Neural progenitor cell (in vitro differentiated cells): Measurements from ENCODE around the gene NCOA1.

Experiments
- EZH2 ChIP-seq: fragments of 200-600 bp; sonication (generic); IDR thresholded peaks from 2 replicates; pipeline ENCODE4 v1.6.1; 2017; ENCODE audit warnings: antibody characterized with exemption, mild to moderate bottlenecking, moderate library complexity
- TF ChIP-seq, protein P1 (sequence below): fragments of 200-600 bp; sonication (generic); IDR thresholded peaks from 2 replicates; pipeline ENCODE4 v1.5.1; 2017; ENCODE audit warnings: antibody characterized with exemption, mild to moderate bottlenecking

DNA sequence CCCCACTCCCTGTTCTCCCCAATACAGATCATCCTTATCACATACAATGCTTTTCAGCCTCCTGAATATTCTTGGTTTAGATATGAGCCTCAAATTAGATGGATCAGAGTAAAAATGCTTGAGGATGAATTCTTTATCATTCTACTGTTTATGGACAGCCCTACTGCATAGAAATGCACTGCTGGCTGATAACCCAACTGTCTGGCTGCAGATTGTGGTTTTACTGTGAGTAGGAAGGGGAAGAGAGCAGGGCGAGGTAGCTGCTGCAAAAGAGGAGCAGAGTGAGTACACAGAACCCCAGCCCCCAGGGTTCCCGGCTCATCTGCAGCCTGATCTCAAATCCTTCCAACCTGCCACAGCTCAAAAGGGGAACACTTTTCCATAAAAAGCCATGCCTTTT lies 29.4 kb upstream of the NCOA1 start:
- TF ChIP-seq, protein P1, sequence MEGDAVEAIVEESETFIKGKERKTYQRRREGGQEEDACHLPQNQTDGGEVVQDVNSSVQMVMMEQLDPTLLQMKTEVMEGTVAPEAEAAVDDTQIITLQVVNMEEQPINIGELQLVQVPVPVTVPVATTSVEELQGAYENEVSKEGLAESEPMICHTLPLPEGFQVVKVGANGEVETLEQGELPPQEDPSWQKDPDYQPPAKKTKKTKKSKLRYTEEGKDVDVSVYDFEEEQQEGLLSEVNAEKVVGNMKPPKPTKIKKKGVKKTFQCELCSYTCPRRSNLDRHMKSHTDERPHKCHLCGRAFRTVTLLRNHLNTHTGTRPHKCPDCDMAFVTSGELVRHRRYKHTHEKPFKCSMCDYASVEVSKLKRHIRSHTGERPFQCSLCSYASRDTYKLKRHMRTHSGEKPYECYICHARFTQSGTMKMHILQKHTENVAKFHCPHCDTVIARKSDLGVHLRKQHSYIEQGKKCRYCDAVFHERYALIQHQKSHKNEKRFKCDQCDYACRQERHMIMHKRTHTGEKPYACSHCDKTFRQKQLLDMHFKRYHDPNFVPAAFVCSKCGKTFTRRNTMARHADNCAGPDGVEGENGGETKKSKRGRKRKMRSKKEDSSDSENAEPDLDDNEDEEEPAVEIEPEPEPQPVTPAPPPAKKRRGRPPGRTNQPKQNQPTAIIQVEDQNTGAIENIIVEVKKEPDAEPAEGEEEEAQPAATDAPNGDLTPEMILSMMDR: no peak
- TF ChIP-seq EZH2: no peak
